ENCODE measurements around the gene CBLC. TPM values are rescaled to one million over a fixed set of nuclear protein-coding genes. Genes with fewer than 3 reads are reported as not detected.

The CBLC gene, protein sequence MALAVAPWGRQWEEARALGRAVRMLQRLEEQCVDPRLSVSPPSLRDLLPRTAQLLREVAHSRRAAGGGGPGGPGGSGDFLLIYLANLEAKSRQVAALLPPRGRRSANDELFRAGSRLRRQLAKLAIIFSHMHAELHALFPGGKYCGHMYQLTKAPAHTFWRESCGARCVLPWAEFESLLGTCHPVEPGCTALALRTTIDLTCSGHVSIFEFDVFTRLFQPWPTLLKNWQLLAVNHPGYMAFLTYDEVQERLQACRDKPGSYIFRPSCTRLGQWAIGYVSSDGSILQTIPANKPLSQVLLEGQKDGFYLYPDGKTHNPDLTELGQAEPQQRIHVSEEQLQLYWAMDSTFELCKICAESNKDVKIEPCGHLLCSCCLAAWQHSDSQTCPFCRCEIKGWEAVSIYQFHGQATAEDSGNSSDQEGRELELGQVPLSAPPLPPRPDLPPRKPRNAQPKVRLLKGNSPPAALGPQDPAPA
- not detected for total RNA-seq

DNA sequence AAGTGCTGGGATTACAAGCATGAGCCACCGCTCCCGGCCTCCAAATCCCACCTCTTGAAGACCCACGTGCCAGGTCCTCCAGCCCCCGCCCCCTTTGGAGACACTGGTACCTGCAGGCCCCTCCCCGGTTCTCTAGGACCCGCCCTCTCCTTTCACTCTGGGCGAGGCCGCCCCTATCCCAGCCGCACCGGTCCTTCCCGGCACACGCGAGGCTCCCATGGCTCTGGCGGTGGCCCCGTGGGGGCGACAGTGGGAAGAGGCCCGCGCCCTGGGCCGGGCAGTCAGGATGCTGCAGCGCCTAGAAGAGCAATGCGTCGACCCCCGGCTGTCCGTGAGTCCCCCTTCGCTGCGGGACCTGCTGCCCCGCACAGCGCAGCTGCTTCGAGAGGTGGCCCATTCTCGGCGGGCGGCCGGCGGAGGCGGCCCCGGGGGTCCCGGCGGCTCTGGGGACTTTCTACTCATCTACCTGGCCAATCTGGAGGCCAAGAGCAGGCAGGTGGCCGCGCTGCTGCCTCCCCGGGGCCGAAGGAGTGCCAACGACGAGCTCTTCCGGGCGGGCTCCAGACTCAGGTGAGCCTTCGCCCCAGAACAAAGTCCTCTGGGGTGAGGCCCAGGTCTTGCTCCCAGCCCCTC is at the start of gene CBLC:
CBLC (plus strand) TSS at position 176 of the 633 bp plus-strand sequence; CDS start at position 218, 42 bp downstream.

GRCh38 chr19:44748426-44749254 is 29.1 kb upstream of the CBLC start, which contains the start of gene BCL3:
BCL3 (plus strand) TSS chr19:44748708; CDS start chr19:44748791, 83 bp downstream.

DNA sequence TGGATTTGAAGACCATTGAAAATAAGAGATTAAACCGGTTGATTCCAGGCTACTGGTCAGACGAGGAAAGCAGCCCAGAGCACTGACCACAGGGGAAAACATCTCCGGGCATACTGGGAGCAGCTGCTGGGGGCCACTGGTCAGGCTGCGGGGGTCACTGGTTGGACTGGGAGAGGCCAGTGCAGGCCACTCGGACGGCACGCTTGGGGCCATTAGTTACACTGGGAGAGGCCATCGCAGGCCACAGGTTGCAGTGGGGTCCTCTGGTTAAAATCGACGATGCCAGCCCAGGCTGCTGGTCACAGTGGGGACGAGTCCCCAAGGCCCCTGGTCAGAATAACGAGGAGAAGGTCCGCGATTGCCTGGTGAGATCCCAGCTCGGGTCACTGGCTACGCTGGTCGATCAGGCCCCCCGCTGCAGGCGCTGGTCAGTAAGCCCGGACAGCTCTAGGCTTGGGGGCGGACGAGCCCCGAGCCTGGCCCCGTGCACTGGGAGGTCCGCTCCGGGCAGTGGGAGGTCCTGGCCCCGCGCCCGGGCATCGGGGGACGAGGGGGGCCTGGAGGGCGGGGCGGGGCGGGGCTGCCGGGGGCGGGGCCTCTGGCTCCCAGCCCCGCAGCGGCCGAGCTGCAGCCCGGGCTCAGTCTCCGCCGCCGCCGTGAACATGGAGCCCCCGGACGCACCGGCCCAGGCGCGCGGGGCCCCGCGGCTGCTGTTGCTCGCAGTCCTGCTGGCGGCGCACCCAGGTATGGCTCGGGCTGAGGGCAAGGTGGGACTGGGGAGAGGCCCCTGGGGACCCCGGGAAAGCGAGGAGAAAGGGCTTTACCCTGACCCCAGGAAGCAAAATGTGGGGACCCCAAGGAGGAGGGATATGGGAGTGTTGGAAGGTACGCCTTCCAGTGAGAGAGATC is 31.0 kb downstream of the CBLC start, which contains the start of gene BCAM:
BCAM (plus strand) TSS at position 641 of the 909 bp plus-strand sequence; CDS start at position 663, 22 bp downstream.

GRCh38 chr19:44845612-44846454 is 68.1 kb downstream of the CBLC start, which contains the start of gene NECTIN2:
NECTIN2 (plus strand) TSS chr19:44846297; CDS start chr19:44846526, 229 bp downstream.

Small RNA genes within 50 kb of the gene (small RNA-seq; reads per million reads assigned to genes)
- 0.13 to 0.81 reads per million in 2 donors for gene RF00156

Other genes with a start within 250 kb of the CBLC start
- gene CEACAM20, start 248.2 kb upstream of the CBLC start, total RNA-seq, result not detected
- not detected for gene IGSF23, start 164.3 kb upstream of the CBLC start, total RNA-seq
- gene PVR, start 134.0 kb upstream of the CBLC start, total RNA-seq, result 10 to 100 TPM; 32.3 to 59.3 TPM
- 1 to 10 TPM in 1 of 2 donors, under 1 TPM in 1; 0.33 to 1.4 TPM for gene CEACAM19, start 106.4 kb upstream of the CBLC start, total RNA-seq
- not detected for gene CEACAM16, start 78.7 kb upstream of the CBLC start, total RNA-seq
- 1 to 10 TPM; 4.0 to 7.2 TPM for gene BCL3, start 29.2 kb upstream of the CBLC start, total RNA-seq
- gene BCAM, start 31.2 kb downstream of the CBLC start, total RNA-seq, result under 1 TPM; 0.67 to 0.69 TPM
- gene NECTIN2, start 68.4 kb downstream of the CBLC start, total RNA-seq, result 10 to 100 TPM; 60.9 to 68.3 TPM
- 100 to 1,000 TPM in 1 of 2 donors, 10 to 100 TPM in 1; 68.5 to 114 TPM for gene TOMM40, start 113.4 kb downstream of the CBLC start, total RNA-seq
- 100 to 1,000 TPM in 1 of 2 donors, 10 to 100 TPM in 1; 87.9 to 191 TPM for gene APOE, start 127.9 kb downstream of the CBLC start, total RNA-seq
- gene APOC1, start 136.7 kb downstream of the CBLC start, total RNA-seq, result 1 to 10 TPM; 2.8 to 6.7 TPM
- not detected for gene APOC4, start 164.3 kb downstream of the CBLC start, total RNA-seq
- gene APOC2, start 168.2 kb downstream of the CBLC start, total RNA-seq, result 1 to 10 TPM in 1 of 2 donors, under 1 TPM in 1; 1.00 to 4.5 TPM
- gene CLPTM1, start 177.5 kb downstream of the CBLC start, total RNA-seq, result 10 to 100 TPM; 64.7 to 85.6 TPM
- gene RELB, start 223.6 kb downstream of the CBLC start, total RNA-seq, result 10 to 100 TPM in 1 of 2 donors, 1 to 10 TPM in 1; 5.0 to 24.4 TPM